HG03521 (cell line): Measurements from ENCODE around the gene OR13C2.
"Not testable (repeated sequence)": the region's sequence is repeated elsewhere in the genome, so short reads cannot be mapped to it uniquely, and the experiment has no call there.

ENCODE experiments used
- ATAC-seq: cut with Tn5 transposase; IDR thresholded peaks from one replicate; pipeline ENCODE4 v1.9.1; 2021; ENCODE audit warnings: mild to moderate bottlenecking, moderate library complexity; ENCODE audit not compliant: unreplicated experiment

The OR13C2 gene

GRCh38 chr9:104605527-104605926, at the start of gene OR13C2:
TSS of gene OR13C2 (minus strand) at chr9:104605627. CDS start at chr9:104605627, 0 bp downstream.
- ATAC-seq, result not testable (repeated sequence)

- ATAC-seq, result no peak
These were observed 30.0 kb upstream of the OR13C2 start for GRCh38 chr9:104635456-104635855.

- no peak for ATAC-seq
These were observed 28.6 kb upstream of the OR13C2 start for GRCh38 chr9:104633976-104634520.

- ATAC-seq, result not testable (repeated sequence)
These were observed 20.5 kb upstream of the OR13C2 start for GRCh38 chr9:104625964-104626363.

- no peak for ATAC-seq
These were observed 12.7 kb upstream of the OR13C2 start, which contains the start of gene OR13C9 for GRCh38 chr9:104618104-104618503. TSS of gene OR13C9 (minus strand) at chr9:104618204. CDS start at chr9:104618204, 0 bp downstream.

- no peak for ATAC-seq
These were observed 12.0 kb upstream of the OR13C2 start for GRCh38 chr9:104617418-104617817.

- no peak for ATAC-seq
These were observed 5.8 kb upstream of the OR13C2 start for GRCh38 chr9:104611213-104611612.

- no peak for ATAC-seq
These were observed 2.9 kb upstream of the OR13C2 start for GRCh38 chr9:104608336-104608735.

GRCh38 chr9:104606152-104606551, 725 bp upstream of the OR13C2 start:
- no peak for ATAC-seq

- no peak for ATAC-seq
These were observed 626 bp downstream of the OR13C2 start for GRCh38 chr9:104604801-104605200.

- ATAC-seq, result not testable (repeated sequence)
These were observed 6.1 kb downstream of the OR13C2 start, which contains the start of gene OR13C5 for GRCh38 chr9:104599313-104599712. TSS of gene OR13C5 (minus strand) at chr9:104599413. CDS start at chr9:104599413, 0 bp downstream.

- ATAC-seq, result not testable (repeated sequence)
These were observed 6.7 kb downstream of the OR13C2 start for GRCh38 chr9:104598749-104599148.

- ATAC-seq, result no peak
These were observed 15.8 kb downstream of the OR13C2 start for GRCh38 chr9:104589626-104590025.

- ATAC-seq, result no peak
These were observed 18.8 kb downstream of the OR13C2 start for GRCh38 chr9:104586496-104587180.

- no peak for ATAC-seq
These were observed 24.9 kb downstream of the OR13C2 start for GRCh38 chr9:104580562-104580961.

GRCh38 chr9:104577263-104577662, 28.2 kb downstream of the OR13C2 start:
- ATAC-seq, result no peak

GRCh38 chr9:104575456-104575855, 30.0 kb downstream of the OR13C2 start:
- ATAC-seq, result no peak

- no peak for ATAC-seq
These were observed 32.8 kb downstream of the OR13C2 start for GRCh38 chr9:104572612-104573011.

GRCh38 chr9:104568868-104569267, 36.6 kb downstream of the OR13C2 start, which contains the start of gene OR13C8:
TSS of gene OR13C8 (plus strand) at chr9:104569168. CDS start at chr9:104569168, 0 bp downstream.
- no peak for ATAC-seq

GRCh38 chr9:104564358-104564757, 41.1 kb downstream of the OR13C2 start:
- no peak for ATAC-seq

GRCh38 chr9:104556830-104557634, 48.4 kb downstream of the OR13C2 start:
- no peak for ATAC-seq
